Amniotic epithelial cell (primary cell): ENCODE results near the gene DZANK1.
"Not testable (repeated sequence)": the region's sequence is repeated elsewhere in the genome, so short reads cannot be mapped to it uniquely, and the experiment has no call there.

Experiments used
- DNase-seq: peaks from one replicate; pipeline ENCODE4 v3.0.0-alpha.2; 2010; ENCODE audit warnings: low read depth

The DZANK1 gene

GRCh38 chr20:18436847-18437246 is 30.0 kb downstream of the DZANK1 start:
- no peak for DNase-seq

- DNase-seq: peak; percentile 28
Observed at GRCh38 chr20:18431206-18431605, 35.6 kb downstream of the DZANK1 start.

DNA sequence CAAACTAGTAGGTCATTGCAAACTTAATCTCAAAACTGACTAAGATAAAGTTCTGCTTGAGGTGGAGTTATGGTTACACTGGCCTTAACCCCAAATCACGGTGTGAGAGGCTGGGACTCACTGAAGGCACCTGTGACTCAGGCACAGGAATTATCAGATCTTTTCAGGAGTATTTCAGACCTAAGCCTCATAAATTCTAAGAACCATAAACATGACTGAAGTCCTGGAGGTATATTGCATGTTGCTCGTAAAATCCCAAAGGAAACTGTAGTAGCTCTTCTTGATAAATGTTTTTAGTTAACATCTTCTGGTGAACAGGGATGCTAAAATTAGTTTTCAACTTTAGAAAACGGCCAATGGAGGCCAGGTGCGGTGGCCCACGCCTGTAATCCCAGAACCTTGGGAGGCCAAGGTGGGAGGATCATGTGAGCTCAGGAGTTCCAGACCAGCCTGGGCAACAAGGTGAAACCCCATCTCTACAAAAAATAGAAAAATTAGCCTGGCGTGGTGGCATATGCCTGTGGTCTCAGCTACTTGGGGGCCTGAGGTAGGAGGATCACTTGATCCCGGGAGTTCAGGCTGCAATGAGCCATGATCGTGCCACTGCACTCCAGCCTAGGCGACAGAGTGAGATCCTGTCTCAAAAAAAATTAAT is 36.5 kb downstream of the DZANK1 start:
- DNase-seq: no peak

GRCh38 chr20:18428490-18429173 is 38.2 kb downstream of the DZANK1 start:
- DNase-seq: peak; percentile 11

- no peak for DNase-seq
Observed at GRCh38 chr20:18427214-18427613, 39.6 kb downstream of the DZANK1 start.

DNA sequence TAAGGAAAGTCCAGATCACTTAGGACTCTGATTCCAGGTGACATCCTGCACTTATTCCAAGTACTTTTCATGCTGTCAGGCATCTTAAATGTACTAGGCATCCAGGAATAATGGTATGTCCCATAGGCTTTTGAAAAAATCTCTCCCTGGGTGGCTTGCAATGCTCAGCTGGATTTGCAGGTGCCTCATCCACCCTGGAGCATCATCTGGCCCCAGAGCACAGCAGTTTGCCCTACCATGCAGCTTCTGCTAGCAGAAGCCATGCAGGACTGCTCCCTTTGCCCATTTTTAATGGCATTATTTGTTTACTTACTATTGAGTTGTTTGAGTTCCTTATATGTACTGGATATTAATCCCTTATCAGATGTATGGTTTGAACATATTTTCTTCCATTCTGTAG is 45.2 kb downstream of the DZANK1 start:
- no peak for DNase-seq

GRCh38 chr20:18416486-18416885 is 50.3 kb downstream of the DZANK1 start:
- DNase-seq: no peak

DNA sequence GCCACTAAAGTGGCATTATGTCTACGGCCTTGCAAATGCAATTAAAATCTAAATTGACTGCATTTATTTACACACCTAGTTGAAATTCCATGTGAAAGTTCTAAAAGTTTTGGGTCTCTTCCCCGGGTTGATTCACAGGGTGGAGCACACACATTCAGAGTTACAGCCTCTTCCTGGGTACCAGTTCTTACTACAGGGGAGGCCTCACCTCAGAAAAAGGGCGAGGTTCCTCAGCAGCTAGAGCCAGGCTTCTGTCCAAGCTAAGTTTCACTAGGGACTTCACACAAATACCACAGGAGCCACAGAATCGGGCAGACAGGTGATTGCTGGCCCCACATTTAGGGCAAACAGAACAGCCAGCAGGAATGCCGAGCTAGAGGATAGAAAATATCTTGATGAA is 52.7 kb downstream of the DZANK1 start:
- DNase-seq: no peak

DNA sequence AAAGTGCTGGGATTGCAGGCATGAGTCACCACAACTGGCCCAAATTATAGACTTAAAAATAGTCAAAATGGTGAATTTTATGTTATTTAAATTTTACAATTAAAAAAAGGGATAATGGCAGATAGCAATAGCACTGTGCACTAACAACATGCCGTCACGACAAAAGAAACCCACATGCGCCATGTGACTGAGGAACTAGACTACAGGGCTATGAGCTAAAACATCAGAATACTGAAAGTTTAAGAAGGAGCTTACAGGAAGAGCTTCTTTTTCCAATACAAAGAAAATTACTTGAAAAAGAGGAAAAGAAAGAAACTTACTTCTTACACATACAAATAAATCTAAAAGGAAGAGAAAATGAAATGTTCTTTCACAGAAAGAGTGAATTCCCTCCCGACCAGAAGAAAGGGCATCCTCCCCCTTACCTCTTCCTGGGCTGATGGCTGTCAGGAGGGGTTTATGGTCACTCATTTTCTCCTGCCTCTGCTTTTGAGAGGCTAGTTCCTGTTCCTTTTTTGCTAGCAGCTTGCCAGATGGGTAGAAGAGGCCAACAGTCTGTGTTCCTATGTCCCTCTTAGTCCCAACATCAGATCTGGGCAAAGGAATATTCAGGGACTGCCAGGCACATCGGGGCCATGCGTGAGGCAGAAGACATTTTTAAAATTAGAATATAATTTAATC is 54.5 kb downstream of the DZANK1 start:
- DNase-seq: no peak

GRCh38 chr20:18405826-18406225 is 61.0 kb downstream of the DZANK1 start:
- DNase-seq: no peak

DNA sequence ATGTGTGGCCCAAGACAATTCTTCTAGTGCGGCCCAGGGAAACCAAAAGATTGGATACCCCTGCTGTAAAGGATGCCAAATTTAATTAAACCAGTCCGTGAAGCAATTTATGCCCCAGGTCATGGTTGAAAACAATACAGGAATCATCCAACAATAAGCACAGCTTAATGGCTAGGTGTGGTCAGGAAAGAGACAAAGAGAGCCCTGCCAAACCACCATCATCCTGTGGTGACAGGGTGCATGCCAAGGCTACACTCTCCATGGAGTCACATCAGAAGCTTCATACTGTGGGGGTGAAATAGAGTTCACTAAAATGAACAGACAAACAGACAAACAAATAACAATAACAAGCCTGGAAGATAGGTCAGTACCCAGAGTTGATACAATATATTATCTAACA is 62.7 kb downstream of the DZANK1 start:
- no peak for DNase-seq

DNA sequence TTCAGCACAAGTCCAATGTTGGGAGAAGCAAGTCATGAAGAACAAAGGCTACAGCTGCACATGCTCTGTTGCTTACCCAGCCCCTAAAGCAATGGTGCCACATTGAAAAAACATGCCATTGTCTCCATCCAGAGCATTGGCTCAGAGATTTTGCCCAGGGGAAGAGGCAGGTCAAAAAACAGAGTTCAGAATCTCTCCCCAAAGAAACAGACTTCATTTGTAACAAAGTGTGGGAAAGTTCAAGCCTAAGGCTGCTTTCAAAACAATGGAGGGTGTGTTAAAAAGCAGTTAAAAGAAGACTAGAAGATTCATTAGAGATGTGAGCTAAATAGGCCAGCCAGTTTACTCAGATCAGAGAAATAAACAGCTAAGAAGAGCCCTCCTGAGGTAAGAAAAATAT is 63.6 kb downstream of the DZANK1 start:
- DNase-seq: no peak

DNA sequence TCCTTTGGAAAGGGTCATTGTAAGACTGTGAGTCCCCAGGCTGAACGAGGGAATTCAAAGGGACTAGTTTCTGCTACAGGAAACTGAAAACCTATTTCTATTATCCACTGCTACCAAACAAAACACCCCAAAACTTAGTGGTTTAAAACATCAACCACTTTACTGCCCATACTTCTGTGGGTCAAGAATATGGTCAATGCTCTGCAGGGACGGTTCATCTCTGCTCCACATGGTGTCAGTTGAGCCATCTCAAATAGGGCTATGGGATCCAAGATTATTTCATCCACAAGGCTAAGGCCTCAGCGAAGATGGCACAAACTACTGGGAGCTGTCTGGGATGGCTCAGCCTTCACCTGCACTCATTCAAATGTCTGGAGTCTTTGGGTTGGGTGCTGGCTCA is 65.5 kb downstream of the DZANK1 start:
- DNase-seq: no peak

DNA sequence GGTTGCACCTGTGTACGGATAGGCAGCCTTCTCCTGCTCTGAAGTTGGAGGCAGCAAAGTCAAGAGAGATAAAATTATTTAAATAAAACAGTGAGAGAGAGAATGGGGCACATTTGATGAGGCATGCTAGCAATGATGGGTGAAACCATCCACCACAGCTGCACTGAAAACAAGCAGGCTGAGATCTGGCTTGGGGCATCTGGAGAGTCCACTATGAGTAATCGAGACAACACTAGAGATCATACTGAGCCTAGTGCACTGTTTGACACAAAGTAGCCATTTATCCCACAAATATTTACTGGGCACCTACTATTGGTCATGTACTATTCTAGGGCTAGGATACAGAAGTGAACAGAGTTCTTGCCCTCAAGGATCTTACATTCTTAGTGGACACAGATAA is 66.4 kb downstream of the DZANK1 start:
- DNase-seq: no peak

- DNase-seq: not testable (repeated sequence)
Observed at GRCh38 chr20:18398713-18399112, 68.1 kb downstream of the DZANK1 start.

DNA sequence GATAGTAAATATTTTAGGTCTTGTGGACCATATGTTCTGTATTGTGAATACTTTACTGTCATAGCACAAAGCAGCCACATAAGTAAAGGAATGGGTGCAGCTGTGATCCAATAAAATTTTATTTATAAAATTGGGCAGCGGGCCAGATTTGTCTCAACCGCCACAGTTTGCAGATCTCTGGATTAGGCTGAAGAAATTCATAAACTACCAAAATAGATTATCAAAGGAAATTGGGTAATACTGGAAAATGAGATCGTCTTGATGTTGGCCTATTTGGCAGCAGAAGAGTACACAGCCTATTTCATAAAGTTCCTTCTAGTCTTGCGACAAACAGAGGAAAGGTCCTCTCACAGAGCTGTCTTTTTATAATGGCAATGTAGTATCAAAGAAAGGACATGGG is 69.8 kb downstream of the DZANK1 start:
- peak; percentile 23 for DNase-seq

GRCh38 chr20:18395544-18395943 is 71.3 kb downstream of the DZANK1 start:
- no peak for DNase-seq

GRCh38 chr20:18394363-18394762 is 72.5 kb downstream of the DZANK1 start:
- no peak for DNase-seq

DNA sequence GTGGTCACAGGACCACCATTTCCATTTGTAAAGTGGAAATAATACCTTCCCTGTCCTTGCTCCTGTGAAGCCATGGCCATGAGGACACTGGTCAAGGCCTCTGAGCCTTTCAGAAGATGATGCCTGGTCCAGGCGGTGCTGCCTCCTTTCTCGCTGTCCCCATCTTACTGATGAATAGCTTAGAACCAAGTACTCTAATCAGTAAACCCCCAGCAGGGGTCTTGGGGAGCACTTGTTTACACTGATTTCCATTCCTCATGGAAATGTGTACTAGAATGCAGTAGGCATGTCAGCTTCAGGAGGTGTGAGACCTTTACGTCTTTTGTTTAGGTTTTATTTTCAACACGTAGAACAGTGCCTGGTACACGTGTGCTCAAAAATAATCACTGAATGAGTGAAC is 75.1 kb downstream of the DZANK1 start:
- no peak for DNase-seq

DNA sequence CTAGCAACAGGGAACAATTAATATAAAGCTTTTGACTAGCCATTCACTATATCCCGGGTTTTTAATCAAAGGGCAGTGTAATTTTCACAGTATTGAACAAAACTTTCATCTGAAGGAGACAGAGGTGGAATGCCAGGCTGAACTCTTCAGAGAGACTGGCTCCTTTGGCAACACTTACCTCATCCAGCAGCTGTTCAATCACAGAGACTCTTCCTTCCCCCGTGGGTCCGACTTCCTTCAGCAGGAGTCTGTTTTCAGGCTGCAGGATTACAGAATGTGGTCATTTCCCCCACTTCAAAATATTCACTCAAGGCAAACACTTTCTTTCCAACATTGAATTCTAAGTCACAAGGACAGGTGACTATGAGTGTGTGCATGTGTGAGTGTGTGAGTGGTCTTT is 76.6 kb downstream of the DZANK1 start:
- no peak for DNase-seq

DNA sequence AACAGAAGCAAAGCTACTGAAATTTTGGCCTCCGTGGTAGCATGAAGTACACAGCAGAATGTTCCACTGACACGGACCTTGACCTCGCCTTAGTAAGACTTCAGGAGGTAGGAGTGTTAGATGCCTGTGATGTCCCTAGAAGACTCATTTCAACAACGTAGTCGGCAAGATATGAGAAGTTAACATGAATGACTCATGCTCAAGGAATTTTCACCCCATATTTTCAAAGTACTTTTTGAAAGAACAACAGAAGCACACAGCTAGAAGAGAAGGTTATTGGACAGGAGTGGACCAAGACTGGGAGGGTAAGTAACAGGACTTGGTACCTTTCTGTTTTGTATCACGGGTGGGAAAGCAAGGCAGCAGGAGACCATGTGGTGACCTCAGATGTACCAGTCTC is 78.0 kb downstream of the DZANK1 start:
- peak; percentile 92 for DNase-seq

DNA sequence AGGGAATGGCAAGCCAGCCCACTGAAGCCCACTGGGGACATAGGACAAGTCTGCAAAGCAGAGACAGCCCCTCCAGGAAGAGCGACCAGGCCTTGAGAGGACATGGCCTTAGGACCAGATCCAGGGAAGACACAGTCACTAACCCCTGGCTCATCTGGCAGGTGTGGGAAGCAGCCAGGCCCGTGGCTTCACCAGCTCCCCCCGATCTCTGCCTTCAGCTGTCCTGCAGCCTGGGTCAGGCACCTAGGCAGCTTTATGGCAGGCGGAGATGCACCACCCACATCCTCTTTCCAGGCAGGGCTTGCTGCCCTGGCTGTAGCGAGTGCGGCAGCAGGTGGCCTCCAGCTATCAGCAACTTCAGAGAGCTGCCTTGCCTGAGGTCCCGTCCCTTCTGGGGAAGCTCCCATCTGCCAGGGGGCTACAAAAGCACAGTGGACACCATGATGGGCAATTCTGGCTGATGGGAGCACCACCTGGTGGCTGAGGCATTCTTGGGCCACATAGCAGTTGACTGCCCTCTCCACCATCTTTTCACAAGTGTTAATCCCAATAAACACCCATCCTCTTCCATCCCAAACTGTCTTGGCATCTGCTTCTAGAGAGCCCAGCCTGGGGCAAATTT is 85.8 kb downstream of the DZANK1 start:
- no peak for DNase-seq

DNA sequence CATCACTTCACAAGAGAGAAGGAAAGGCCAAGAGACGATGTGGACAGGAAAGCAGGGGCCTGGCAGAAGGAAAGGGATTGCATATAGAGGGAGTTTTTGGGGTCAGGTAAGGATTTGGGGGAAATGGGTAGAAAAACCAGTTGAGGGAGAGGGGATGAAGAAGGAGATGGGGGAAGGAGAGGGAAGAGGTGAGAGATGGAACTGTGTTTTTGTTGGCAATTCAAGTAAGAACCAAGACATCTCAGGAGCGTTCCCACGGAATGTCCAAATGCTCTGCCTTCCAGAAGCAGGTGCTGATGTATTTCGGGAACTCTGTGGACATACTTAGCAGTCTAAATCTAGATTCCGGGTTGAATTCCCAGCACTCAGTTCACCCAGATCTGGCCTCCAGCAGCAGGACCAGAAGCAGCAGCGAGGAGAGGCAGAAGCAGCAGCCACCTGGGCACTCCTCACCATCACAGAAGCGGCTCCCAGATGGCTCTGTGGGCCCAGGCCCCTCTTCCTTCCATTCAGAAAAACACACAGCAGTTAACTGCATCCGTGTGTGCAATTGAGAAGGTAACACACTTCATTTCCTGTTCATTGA is 88.8 kb downstream of the DZANK1 start:
- DNase-seq: no peak
